Lung (tissue), 13 donors: Measurements from ENCODE around the gene DYNLT4. TPM values are rescaled to one million over a fixed set of nuclear protein-coding genes. Genes with fewer than 3 reads are reported as not detected.

ENCODE experiments used
- ATAC-seq: fragments of 200-7000 bp; cut with Tn5 transposase; one replicate; pipeline ENCODE4 v1.9.1; 2020; ENCODE audit warnings: moderate number of reproducible peaks; ENCODE audit not compliant: insufficient read depth, low FRiP score
- DNase-seq, 3 donors: peaks; one replicate each; pipeline ENCODE4 v3.0.0-alpha.2; 2013 to 2017
- H3K27ac ChIP-seq, 2 donors: one replicate each; pipeline ENCODE4 v1.5.1; 2013; ENCODE audit warnings: mild to moderate bottlenecking in 2 of 2, moderate library complexity in 2 of 2, control low read depth in 1 of 2, inconsistent platforms in 1 of 2, low read depth in 1 of 2, low read length in 1 of 2
- H3K27me3 ChIP-seq, 3 donors: one replicate each; pipeline ENCODE4 v1.5.1; 2013; ENCODE audit warnings: low read length in 2 of 3; ENCODE audit not compliant: control insufficient read depth in 3 of 3, insufficient read depth in 3 of 3
- H3K36me3 ChIP-seq, 4 donors: one replicate each; pipeline ENCODE4 v1.5.1; 2013; ENCODE audit warnings: low read length in 4 of 4, mild to moderate bottlenecking in 1 of 4, moderate library complexity in 1 of 4; ENCODE audit not compliant: control insufficient read depth in 4 of 4, insufficient read depth in 4 of 4
- H3K4me1 ChIP-seq, 5 donors: one replicate each; pipeline ENCODE4 v1.5.1; 2013; ENCODE audit warnings: low read length in 5 of 5, mild to moderate bottlenecking in 2 of 5, moderate library complexity in 1 of 5; ENCODE audit not compliant: control insufficient read depth in 5 of 5, insufficient read depth in 5 of 5
- H3K4me3 ChIP-seq: one replicate; pipeline ENCODE4 v1.5.1; 2013; ENCODE audit warnings: mild to moderate bottlenecking, control low read depth, moderate library complexity
- H3K9ac ChIP-seq, 2 donors: one replicate each; pipeline ENCODE4 v1.5.1; 2013; ENCODE audit warnings: low read length in 2 of 2, control low read depth in 1 of 2; ENCODE audit not compliant: insufficient read depth in 1 of 2
- H3K9me3 ChIP-seq, 4 donors: one replicate each; pipeline ENCODE4 v1.5.1; 2013; ENCODE audit warnings: low read length in 3 of 4, mild to moderate bottlenecking in 1 of 4, moderate library complexity in 1 of 4; ENCODE audit not compliant: control insufficient read depth in 4 of 4, insufficient read depth in 3 of 4
- CTCF ChIP-seq: IDR thresholded peaks from 2 replicates; pipeline ENCODE4 v1.5.1; 2012; ENCODE audit warnings: mild to moderate bottlenecking; ENCODE audit errors: control extremely low read depth, extremely low read depth
- WGBS, 2 donors: extraction: QIAGEN DNeasy Blood & Tissue Kit; methylation state at CpG; one replicate each; pipeline ENCODE4 v1.1.7; 2013; 5-methylcytosine and 5-hydroxymethylcytosine counted together
- polyA plus RNA-seq, 2 donors: library from polyadenylated mRNA; stranded (reverse); fragments of 200-250 nt; gene quantifications; one replicate each; pipeline ENCODE4 v1.2.1, GENCODE V29; 2013
- small RNA-seq: library from RNA; depleted of rRNA; stranded (forward); fragments of <200 nt; gene quantifications from one replicate; pipeline ENCODE3, GENCODE V24; 2014; ENCODE audit warnings: low replicate concordance
- total RNA-seq, 2 donors: library from RNA; depleted of rRNA in 1 of 2; stranded (reverse); fragments of >200 nt in 1 of 2; gene quantifications; one replicate each; pipeline ENCODE4 v1.2.1, GENCODE V29; 2014 to 2021
- donor health status: control.
- donor health status: control.
- donor health status: Bipolar disorder and iron deficiency.
- donor health status: healthy.
- donor health status: DM: yes; HTN: yes; CAD: no.

DYNLT4 gene
- total and polyA plus RNA-seq, 4 donors, result 1.7 to 13.0 (median 4.2) TPM

- Histone ChIP-seq H3K9me3 (no peaks in the 10 kb centered on the region), H3K9ac (no peak overlapping the region), H3K27ac (no peak overlapping the region), H3K36me3 (peaks cover 0 to 31% (median 4%) of the 10 kb centered on the region in 4 donors), H3K4me1 (no peaks in the 10 kb centered on the region), H3K27me3 (no peaks in the 10 kb centered on the region), H3K4me3 (no peak overlapping the region)
- ATAC-seq (no peak), DNase-seq (no peak)
- WGBS, 2 donors, result 93 to 95% methylated on average over 11 of the region's 11 CpGs
- TF ChIP-seq CTCF, result no peak
Observed at GRCh38 chr1:44759077-44759476, 48.1 kb downstream of the DYNLT4 start.

- WGBS, 2 donors, result 89 to 93% methylated on average over 2 of the region's 2 CpGs
- H3K4me3 ChIP-seq, result no peak overlapping the region
- H3K27me3 ChIP-seq, result no peaks in the 10 kb centered on the region
- H3K27ac ChIP-seq, result no peak overlapping the region
- H3K9ac ChIP-seq, result peak overlapping the region in 1 of 2 donors; percentile 46
- no peak for DNase-seq
- peaks cover 0 to 28% (median 3%) of the 10 kb centered on the region in 4 donors for H3K36me3 ChIP-seq
- ATAC-seq, result no peak
- H3K9me3 ChIP-seq, result no peaks in the 10 kb centered on the region
- TF ChIP-seq CTCF, result no peak
- no peaks in the 10 kb centered on the region for H3K4me1 ChIP-seq
Observed at GRCh38 chr1:44757420-44757819, 49.7 kb downstream of the DYNLT4 start.

Small RNA genes lying within 50 kb of the gene (small RNA-seq; reads per million reads assigned to genes)
- gene AL136380.1 (not detected), gene SNORD38A (98.3 reads per million, percentile 98 among the genes with 10 or more reads in this experiment), gene SNORD38B (not detected), gene SNORD46 (2,945 reads per million, percentile 100 among the genes with 10 or more reads in this experiment), gene SNORD55 (not detected)

Other genes with a start within 250 kb of the DYNLT4 start
- 10 to 100 TPM in 1 of 2 donors, 1 to 10 TPM in 1; 7.1 to 26.4 TPM for gene TMEM53, start 132.9 kb downstream of the DYNLT4 start, total RNA-seq
- gene TMEM53, start 132.9 kb downstream of the DYNLT4 start, polyA plus RNA-seq, result 10 to 100 TPM; 16.2 to 20.6 TPM
- gene ARMH1, start 132.6 kb downstream of the DYNLT4 start, total RNA-seq, result 10 to 100 TPM in 1 of 2 donors, 1 to 10 TPM in 1; 9.7 to 16.7 TPM
- gene ARMH1, start 132.6 kb downstream of the DYNLT4 start, polyA plus RNA-seq, result 10 to 100 TPM; 26.0 to 35.3 TPM
- not detected for gene RNU5D-1, start 76.2 kb downstream of the DYNLT4 start, total RNA-seq
- gene RNU5D-1, start 76.2 kb downstream of the DYNLT4 start, polyA plus RNA-seq, result not detected
- 1 to 10 TPM; 1.5 to 3.5 TPM for gene KIF2C, start 67.5 kb downstream of the DYNLT4 start, total RNA-seq
- 1 to 10 TPM; 1.5 to 2.7 TPM for gene KIF2C, start 67.5 kb downstream of the DYNLT4 start, polyA plus RNA-seq
- 1,000 to 10,000 TPM; 1,445 to 1,832 TPM for gene RPS8, start 31.8 kb downstream of the DYNLT4 start, total RNA-seq
- gene RPS8, start 31.8 kb downstream of the DYNLT4 start, polyA plus RNA-seq, result 1,000 to 10,000 TPM; 1,551 to 3,558 TPM
- 1 to 10 TPM in 1 of 2 donors, under 1 TPM in 1; 0.23 to 1.4 TPM for gene BEST4, start 19.2 kb downstream of the DYNLT4 start, total RNA-seq
- under 1 TPM; 0.33 to 0.79 TPM for gene BEST4, start 19.2 kb downstream of the DYNLT4 start, polyA plus RNA-seq
- gene PLK3, start 7.0 kb downstream of the DYNLT4 start, total RNA-seq, result 10 to 100 TPM; 16.9 to 45.3 TPM
- gene PLK3, start 7.0 kb downstream of the DYNLT4 start, polyA plus RNA-seq, result 10 to 100 TPM; 28.7 to 78.5 TPM
- gene BTBD19, start 1.2 kb upstream of the DYNLT4 start, total RNA-seq, result 10 to 100 TPM in 1 of 2 donors, 1 to 10 TPM in 1; 7.0 to 20.0 TPM
- gene BTBD19, start 1.2 kb upstream of the DYNLT4 start, polyA plus RNA-seq, result 10 to 100 TPM in 1 of 2 donors, 1 to 10 TPM in 1; 5.6 to 13.8 TPM
- gene PTCH2, start 35.9 kb upstream of the DYNLT4 start, total RNA-seq, result 1 to 10 TPM in 1 of 2 donors, under 1 TPM in 1; 0.94 to 1.7 TPM
- gene PTCH2, start 35.9 kb upstream of the DYNLT4 start, polyA plus RNA-seq, result under 1 TPM; 0.37 TPM
- gene EIF2B3, start 179.2 kb upstream of the DYNLT4 start, total RNA-seq, result 10 to 100 TPM; 18.8 to 26.1 TPM
- gene EIF2B3, start 179.2 kb upstream of the DYNLT4 start, polyA plus RNA-seq, result 10 to 100 TPM; 14.9 to 25.0 TPM
- gene HECTD3, start 204.0 kb upstream of the DYNLT4 start, total RNA-seq, result 10 to 100 TPM; 21.9 to 46.7 TPM
- 10 to 100 TPM; 26.2 to 35.9 TPM for gene HECTD3, start 204.0 kb upstream of the DYNLT4 start, polyA plus RNA-seq
- gene UROD, start 204.9 kb upstream of the DYNLT4 start, total RNA-seq, result 10 to 100 TPM; 65.8 to 71.6 TPM
- gene UROD, start 204.9 kb upstream of the DYNLT4 start, polyA plus RNA-seq, result 10 to 100 TPM; 82.4 to 85.9 TPM